Liver (tissue), 3 donors: Measurements from ENCODE around the gene PILRB.

Source experiments
- CTCF ChIP-seq: fragments of 150-350 bp; IDR thresholded peaks from 2 replicates; pipeline ENCODE4 v1.5.1; 2017; ENCODE audit warnings: improper control_type of control experiment, low read depth, low read length; ENCODE audit not compliant: missing input control
- EGR1 ChIP-seq, 2 donors: IDR thresholded peaks; 2 replicates each; pipeline ENCODE4 v1.6.1; 2016 to 2018; ENCODE audit warnings: antibody characterized with exemption in 2 of 2, low read depth in 2 of 2
- HNF4A ChIP-seq, 2 donors: conservative IDR thresholded peaks; 2 replicates each; pipeline ENCODE4 v1.6.1; 2016; ENCODE audit warnings: antibody characterized with exemption in 2 of 2, mild to moderate bottlenecking in 2 of 2
- JUND ChIP-seq, 2 donors: IDR thresholded peaks; 2 replicates each; pipeline ENCODE4 v1.6.1; 2016; ENCODE audit warnings: antibody characterized with exemption in 2 of 2
- MAX ChIP-seq: IDR thresholded peaks from 2 replicates; pipeline ENCODE4 v1.6.1; 2016; ENCODE audit warnings: antibody characterized with exemption
- RAD21 ChIP-seq, 2 donors: IDR thresholded peaks; 2 replicates each; pipeline ENCODE4 v1.6.1; 2016; ENCODE audit warnings: antibody characterized with exemption in 2 of 2, mild to moderate bottlenecking in 2 of 2
- REST ChIP-seq: IDR thresholded peaks from 2 replicates; pipeline ENCODE4 v1.6.1; 2016; ENCODE audit warnings: antibody characterized with exemption, mild to moderate bottlenecking
- SP1 ChIP-seq: IDR thresholded peaks from 2 replicates; pipeline ENCODE4 v1.6.1; 2018; ENCODE audit warnings: antibody characterized with exemption, mild to moderate bottlenecking
- TAF1 ChIP-seq: conservative IDR thresholded peaks from 2 replicates; pipeline ENCODE4 v1.6.1; 2016; ENCODE audit warnings: antibody characterized with exemption, mild to moderate bottlenecking
- donor health status: healthy.
- donor health status: healthy.

- TF ChIP-seq CTCF (no peak), TAF1 (no peak), RAD21 (IDR thresholded peaks at IDR 0.05) (no peak), HNF4A (conservative IDR thresholded peaks at IDR 0.05) (no peak), EGR1 (IDR thresholded peaks at IDR 0.05; ENCODE audit: low read depth in 2 of 2) (no peak), REST (no peak), SP1 (no peak), MAX (no peak), JUND (IDR thresholded peaks at IDR 0.05) (no peak)
These were observed 29.0 kb downstream of the PILRB start for GRCh38 chr7:100386940-100387339.
